Esophagus mucosa (tissue), 1 donor: ENCODE measurements around the gene PKD1L1. TPM values are rescaled to one million over a fixed set of nuclear protein-coding genes. Genes with fewer than 3 reads are reported as not detected.
A peak's percentile ranks its signal among the peaks of the same experiment; 100 is the strongest.

ENCODE experiments used
- ATAC-seq: fragments of 200-7000 bp; cut with Tn5 transposase; one replicate; pipeline ENCODE4 v1.9.1; 2020
- total RNA-seq: library from RNA; stranded (reverse); gene quantifications from one replicate; pipeline ENCODE4 v1.2.4, GENCODE V29; 2023
- donor health status: DM: yes; HTN: yes; CAD: no.

Gene PKD1L1
- total RNA-seq, 1 donor from 2014 or later = 0.36 TPM

- ATAC-seq = no peak
These were observed 43.0 kb downstream of the PKD1L1 start for GRCh38 chr7:47905076-47905920.

DNA sequence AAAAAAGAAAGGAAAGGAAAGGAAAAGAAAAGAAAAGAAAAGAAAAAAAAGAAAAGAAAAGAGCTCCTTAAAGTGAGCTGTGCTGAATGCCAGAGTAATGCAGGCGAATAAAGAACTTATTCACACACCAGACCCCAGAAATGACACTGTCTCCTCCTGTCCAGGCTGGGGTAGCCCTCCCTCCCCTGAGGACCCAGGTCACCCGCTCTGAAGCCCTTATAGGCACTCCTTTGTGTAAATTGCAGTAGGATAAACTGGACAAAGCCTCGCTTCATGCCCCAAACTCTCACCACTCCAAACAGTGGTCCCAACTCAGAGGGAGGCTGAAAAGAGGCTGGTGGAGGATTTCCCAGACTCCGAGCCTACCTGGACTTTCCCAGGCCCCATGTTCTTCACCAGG lies 46.3 kb downstream of the PKD1L1 start:
- ATAC-seq = no peak

DNA sequence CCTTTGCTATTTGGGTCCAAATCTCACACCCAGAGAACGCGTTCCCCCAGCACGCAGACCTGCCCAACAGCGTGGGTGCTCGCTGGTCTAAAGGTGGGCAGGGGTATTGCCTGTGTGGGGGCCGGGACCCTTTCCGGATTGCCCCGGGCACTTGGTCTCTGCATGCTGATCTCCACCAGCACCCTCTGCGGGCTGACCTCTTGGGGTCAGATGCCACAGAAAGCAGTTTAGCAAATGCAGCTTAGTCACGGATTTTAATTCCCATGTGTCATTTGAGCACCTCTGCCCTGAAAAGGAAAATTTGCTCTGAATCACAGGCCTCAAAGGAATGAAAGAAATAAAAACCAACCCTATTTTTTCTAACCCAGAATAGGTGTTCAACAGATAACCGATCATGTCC lies 46.7 kb downstream of the PKD1L1 start:
- no peak for ATAC-seq

DNA sequence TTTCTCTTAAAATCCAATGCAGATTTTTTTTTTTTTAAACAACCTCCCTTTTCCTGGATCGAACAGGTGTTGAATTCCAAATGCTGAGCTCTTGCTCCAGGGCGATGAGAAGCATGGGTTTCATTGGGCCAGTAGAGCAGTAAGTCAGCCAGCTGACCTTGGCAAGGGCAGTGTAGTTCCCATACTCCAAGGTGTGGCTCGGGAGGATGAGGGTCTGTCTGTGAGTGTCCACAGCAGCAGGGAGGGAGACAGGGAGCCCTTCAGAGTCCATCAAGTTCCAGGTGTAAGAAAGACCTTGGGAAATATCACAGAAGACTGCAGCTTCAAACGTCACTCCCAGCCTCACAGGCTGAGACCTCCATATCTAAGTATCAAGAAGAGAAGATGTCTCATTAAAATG lies 50.4 kb downstream of the PKD1L1 start:
- ATAC-seq = no peak

DNA sequence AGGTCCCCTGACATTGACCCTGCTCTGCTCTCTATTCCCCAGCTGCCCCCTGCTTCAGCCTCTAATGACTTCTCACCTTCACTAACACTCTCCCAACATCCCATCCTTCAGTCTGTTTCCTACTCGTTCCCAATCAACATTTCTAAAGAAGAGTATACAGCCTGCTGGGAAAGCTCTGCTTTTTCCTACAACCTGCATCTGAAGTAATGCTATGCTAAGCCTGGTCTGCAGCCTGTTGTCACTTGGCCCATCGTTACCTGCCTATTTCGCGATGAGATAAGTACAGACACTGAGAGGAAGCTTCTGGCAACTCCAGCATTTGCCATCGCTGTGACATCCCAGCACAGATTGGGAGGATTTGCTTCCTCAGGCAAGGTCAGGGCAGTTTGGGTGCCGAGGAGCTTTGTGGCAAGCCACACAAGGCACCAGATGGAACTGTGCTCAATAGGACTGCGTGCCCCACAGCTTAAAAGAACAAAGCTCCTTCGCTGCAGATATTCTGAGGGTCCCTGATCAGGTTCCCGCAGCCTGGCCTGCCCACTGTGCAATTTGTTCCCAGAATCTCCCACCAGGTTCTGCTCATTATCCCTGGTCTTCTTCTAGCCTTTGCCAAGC lies 51.4 kb downstream of the PKD1L1 start:
- no peak for ATAC-seq

DNA sequence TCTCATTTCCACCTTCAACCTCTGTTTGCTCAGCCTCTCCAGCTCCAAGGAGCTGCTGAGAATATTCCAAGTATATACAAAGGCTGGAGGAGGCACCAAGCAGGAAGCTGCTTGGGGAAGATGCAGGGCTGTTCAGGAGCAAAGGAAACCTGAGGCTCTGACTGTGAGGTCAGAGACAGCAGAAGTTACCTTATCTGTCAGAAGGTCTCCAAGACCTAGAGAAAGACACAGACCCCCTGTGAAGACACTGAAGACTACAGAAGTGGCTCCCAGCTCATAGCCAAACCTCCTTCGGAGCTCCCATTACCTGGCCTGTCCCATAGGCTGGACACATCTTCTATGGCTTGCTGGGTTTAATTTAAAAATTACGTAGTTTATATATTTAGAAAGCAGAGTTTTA lies 53.2 kb downstream of the PKD1L1 start:
- ATAC-seq = no peak

DNA sequence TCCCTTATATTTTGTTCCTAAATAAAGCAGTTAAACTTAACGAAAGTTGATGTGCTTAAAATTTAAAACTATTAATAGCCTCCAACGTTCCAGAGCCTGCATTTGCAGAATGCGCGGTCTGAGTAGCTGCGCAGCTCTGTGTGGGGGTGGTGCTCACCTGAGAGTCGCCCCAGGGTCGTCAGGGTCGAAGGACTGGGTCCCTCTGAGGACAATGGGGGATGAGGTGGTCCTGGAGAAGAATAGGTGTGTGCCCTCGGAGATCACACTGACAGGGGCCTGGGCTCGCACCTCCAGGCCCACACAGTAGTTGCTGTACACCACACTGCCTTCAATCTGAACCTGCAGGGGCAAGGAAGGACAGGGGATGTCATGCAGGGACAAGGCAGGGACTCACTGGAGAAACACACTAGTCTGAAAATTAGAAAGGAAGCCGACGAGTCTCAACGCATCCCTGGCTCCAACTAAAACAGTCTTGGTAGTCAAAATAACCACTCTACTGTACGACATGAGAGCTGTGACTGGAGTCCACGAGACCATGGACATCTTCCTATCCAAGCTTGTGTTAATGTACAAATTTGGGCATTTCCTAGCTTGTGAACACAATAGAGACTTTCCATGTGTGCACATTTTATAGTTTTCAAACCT lies 54.4 kb downstream of the PKD1L1 start:
- ATAC-seq = no peak

DNA sequence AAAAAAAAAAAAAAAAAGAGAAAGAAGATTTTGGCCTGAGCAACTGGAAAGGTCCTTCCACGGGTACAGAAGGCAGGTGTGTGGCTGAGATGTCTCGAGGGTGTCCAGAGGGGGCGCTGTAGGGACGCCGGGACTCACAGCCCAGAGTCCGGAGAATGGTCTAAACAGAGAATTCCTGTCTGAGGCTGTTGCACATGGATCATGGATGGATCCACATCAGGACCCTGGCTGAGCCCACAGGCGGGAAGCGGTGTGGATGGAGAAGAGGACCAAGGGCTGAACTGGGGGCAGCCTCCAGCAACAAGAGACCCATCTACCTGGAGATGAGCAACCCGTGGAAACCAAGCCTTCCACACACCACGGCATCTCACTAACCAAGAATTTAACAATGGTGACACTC lies 55.0 kb downstream of the PKD1L1 start:
- ATAC-seq = no peak

GRCh38 chr7:47890606-47891005 lies 57.7 kb downstream of the PKD1L1 start:
- no peak for ATAC-seq

- ATAC-seq = no peak
These were observed 58.1 kb downstream of the PKD1L1 start for GRCh38 chr7:47890125-47890524.

- ATAC-seq = no peak
These were observed 58.5 kb downstream of the PKD1L1 start for GRCh38 chr7:47889723-47890122.

DNA sequence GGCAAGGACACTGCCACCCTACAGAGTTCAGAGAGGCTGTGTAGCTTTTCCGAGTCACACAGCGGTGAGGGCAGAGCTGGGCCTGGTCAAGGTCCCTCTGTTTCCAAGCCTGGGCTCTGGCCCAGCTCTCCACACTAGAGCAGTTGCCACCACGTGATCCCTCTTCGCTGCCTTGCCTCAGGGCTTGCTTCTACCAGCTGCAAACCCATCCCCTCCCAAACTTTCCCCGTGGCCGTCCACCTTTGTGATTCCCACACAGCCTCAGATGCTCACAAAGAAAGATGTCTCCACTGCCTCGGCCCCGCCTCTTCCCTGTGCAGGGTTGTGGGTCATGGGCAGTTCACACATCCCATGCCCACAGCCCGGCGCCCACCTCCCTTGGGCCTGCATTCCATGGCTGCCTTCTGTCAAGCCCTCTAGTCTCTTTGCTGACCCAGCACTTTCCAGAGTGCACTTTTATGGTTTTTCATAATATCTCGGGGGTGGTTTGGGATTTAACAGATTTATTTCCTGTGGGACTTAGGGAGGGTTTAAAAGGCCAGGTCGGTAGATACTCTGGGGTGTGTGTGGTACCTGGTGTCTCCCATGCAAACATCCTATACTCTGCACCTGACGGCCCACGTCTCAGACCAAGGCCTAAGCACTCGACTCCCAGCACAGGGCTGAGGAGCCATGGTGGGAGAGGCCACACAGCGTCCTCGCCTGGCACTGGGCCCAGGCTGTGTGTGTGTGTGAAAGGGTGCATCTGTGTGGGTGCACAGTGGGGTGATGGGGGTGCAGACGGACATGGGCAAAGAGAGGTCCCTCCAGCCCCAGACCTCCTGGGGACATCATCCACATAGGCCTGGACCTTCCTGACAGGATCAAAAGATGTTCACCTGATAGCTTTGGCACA lies 59.6 kb downstream of the PKD1L1 start:
- ATAC-seq = peak; percentile 11

DNA sequence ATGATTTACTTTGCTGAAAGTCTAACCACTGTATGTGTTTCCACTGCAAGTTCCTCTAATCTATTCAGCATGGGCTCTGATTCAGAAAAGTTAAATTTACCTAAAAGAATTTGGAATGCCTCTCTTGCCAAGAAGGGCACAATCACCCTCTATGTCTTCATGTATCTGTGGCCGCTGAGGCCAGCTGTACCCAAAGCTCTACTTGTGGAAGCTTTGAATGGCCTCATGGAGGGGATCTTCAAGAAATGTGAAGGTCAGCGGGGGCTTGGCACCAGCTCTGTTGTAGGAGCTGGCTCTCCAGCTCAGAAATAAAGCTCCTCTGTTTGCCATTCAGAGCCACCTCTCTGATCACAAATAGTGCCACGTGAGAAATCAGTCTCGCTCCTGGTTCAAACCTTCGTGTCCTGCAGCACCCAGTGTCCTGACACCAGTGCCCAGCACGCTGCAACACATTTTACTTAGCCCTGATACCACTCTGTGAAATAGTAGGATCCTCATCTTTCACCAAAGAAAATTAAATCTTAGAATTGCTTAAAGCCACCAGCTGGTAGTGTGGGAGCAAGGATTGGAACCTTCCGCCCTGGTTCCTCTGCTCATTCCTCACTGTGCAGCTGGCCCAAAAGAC lies 61.1 kb downstream of the PKD1L1 start:
- no peak for ATAC-seq

GRCh38 chr7:47885987-47886811 lies 62.1 kb downstream of the PKD1L1 start:
- no peak for ATAC-seq

DNA sequence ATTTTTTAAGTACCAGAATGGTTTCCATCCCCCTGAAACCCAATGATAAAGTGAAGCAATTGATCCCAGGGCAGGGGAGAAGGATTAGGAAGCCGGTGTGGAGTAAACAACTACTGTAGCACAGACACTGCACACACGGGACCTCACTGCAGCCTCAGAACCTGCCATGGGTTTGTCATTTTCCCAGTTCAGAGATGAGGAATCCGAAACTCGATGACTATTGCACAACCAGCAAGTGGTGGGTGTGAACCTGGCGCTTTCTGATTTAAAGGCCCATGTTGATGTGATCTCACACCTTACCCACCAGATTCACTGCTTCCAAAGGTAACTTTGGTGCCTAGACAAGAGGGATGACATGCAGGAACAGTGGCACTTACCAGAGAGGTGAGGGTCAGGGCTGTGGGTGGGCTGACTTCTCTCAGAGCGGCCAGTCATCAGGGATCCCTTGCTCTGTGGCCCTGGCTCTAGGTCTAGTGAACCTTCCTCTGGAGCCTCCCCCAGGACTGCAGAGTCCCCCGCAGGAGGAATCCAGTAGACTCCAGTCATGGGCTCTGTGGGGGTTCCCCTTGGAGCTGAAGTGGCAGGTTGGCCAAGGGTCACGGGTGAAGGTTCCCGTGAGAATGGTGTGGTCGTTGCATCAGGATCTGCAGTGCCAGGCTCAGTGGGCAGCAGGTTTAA lies 62.8 kb downstream of the PKD1L1 start:
- no peak for ATAC-seq

DNA sequence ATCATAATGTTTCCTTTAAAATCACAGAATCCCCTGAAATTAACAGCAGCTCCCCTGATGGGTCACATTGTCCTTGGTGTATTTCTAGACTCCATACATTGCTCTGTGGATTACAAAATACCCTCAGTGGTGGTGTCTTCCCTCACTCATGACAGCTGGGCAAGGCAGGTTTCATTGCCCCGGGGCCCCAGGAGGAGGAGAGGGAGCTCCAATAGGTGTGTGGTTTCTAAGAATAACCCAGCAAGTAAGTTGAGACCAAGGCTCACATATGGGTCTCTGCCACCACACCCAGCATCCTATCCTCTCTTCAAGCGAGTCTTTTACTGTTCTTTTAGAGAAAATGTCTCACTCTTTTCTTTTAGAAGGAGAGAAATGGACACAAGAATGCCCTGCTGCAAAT lies 63.6 kb downstream of the PKD1L1 start:
- no peak for ATAC-seq

GRCh38 chr7:47882635-47883034 lies 65.6 kb downstream of the PKD1L1 start:
- no peak for ATAC-seq

DNA sequence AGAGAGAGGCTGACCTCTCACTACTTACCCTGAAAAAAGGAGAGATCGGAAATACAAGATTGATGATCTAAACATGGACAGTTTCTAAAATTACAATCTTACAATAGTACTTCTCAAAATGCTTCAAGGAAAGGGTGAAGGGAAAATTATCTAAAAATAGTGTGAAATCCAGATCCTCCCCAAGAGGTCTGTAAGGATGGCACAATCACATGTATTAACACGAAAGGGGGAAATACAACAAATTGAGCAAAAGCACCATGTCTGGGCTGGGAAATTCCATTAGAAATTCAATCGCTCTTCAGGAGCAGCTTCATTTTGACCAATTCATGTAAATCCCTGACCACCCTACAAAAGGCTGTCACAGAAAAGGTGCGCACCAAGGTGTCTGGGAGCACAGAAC lies 67.0 kb downstream of the PKD1L1 start:
- no peak for ATAC-seq

GRCh38 chr7:47878662-47879061 lies 69.6 kb downstream of the PKD1L1 start:
- ATAC-seq = no peak

DNA sequence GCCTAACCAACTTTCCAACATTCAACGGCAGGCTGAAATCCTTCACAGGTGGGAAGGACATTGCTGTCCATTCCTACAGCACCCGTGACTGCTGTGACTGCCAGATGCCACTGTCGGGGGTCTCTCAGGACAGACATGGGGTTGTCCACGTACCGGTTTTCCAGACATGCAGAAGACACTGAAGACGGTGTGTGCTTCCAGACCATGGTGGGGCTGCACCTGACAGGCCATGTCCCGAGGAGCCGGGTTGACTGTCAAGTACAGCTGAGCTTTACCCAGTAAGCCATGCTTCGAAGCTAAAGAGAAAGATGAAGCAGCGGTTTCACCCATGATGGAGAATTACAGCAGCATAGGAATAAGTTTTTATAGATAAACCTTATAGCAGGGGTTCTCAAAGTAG lies 70.9 kb downstream of the PKD1L1 start:
- no peak for ATAC-seq
